Brain microvascular endothelial cell (primary cell): ENCODE measurements around the gene LMBR1L.

Experiments
- DNase-seq: peaks from one replicate; pipeline ENCODE4 v3.0.0-alpha.2; 2020
- H3K27ac ChIP-seq: fragments of 250-450 bp; sonication (Bioruptor Pico); 2 replicates; pipeline ENCODE4 v1.5.1; 2020; ENCODE audit warnings: mild to moderate bottlenecking, moderate library complexity
- H3K27me3 ChIP-seq: fragments of 250-450 bp; sonication (Bioruptor Pico); replicated peaks from 2 replicates; pipeline ENCODE4 v1.5.1; 2020; ENCODE audit warnings: mild to moderate bottlenecking
- H3K36me3 ChIP-seq: fragments of 250-450 bp; sonication (Bioruptor Pico); replicated peaks from 2 replicates; pipeline ENCODE4 v1.5.1; 2020; ENCODE audit warnings: mild to moderate bottlenecking
- H3K4me3 ChIP-seq: 2 replicates; pipeline ENCODE4 v1.5.1; 2011; ENCODE audit warnings: low read depth, mild to moderate bottlenecking, control low read depth, low read length, moderate library complexity
- CTCF ChIP-seq: IDR thresholded peaks from 2 replicates; pipeline ENCODE4 v1.5.1; 2011; ENCODE audit warnings: low read depth, mild to moderate bottlenecking, moderate library complexity, low read length, control low read depth, inconsistent platforms; ENCODE audit errors: missing control alignments
- in situ Hi-C: cut with HindIII; loops from 2 replicates; pipeline ENCODE4 v1.10.0; 2017; ENCODE audit warnings: low sequenced_read_pairs, low pct_ligation_motif_present

LMBR1L gene

GRCh38 chr12:49059299-49060171 lies 51.1 kb downstream of the LMBR1L start:
- H3K27ac ChIP-seq, result peak overlapping the region; percentile 98
- TF ChIP-seq CTCF, result no peak
- H3K27me3 ChIP-seq, result no peaks in the 10 kb centered on the region
- peak overlapping the region; percentile 86 for H3K4me3 ChIP-seq
- H3K36me3 ChIP-seq, result peaks cover 8% of the 10 kb centered on the region
- peak; percentile 11 for DNase-seq
- in situ Hi-C loops, result no loop called here

GRCh38 chr12:49059045-49059298 lies 51.7 kb downstream of the LMBR1L start:
- no peak for TF ChIP-seq CTCF
- H3K4me3 ChIP-seq, result peak overlapping the region; percentile 86
- in situ Hi-C loops, result no loop called here
- H3K36me3 ChIP-seq, result peaks cover 12% of the 10 kb centered on the region
- no peaks in the 10 kb centered on the region for H3K27me3 ChIP-seq
- H3K27ac ChIP-seq, result no peak overlapping the region
- DNase-seq, result no peak

- Histone ChIP-seq H3K36me3 (peaks cover 17% of the 10 kb centered on the region), H3K4me3 (peak overlapping the region; percentile 86), H3K27ac (no peak overlapping the region), H3K27me3 (no peaks in the 10 kb centered on the region)
- in situ Hi-C loops, result no loop called here
- TF ChIP-seq CTCF, result no peak
- DNase-seq, result no peak
Measured at GRCh38 chr12:49058366-49059044, 52.1 kb downstream of the LMBR1L start.

- peak overlapping the region; percentile 86 for H3K4me3 ChIP-seq
- peaks cover 23% of the 10 kb centered on the region for H3K36me3 ChIP-seq
- in situ Hi-C loops, result no loop called here
- no peak overlapping the region for H3K27ac ChIP-seq
- no peak for TF ChIP-seq CTCF
- DNase-seq, result no peak
- no peaks in the 10 kb centered on the region for H3K27me3 ChIP-seq
Measured at GRCh38 chr12:49057888-49058287, 52.8 kb downstream of the LMBR1L start.

GRCh38 chr12:49055978-49056754 lies 54.5 kb downstream of the LMBR1L start:
- TF ChIP-seq CTCF, result no peak
- peak; percentile 81 for DNase-seq
- Histone ChIP-seq H3K27me3 (no peaks in the 10 kb centered on the region), H3K27ac (no peak overlapping the region), H3K4me3 (peak overlapping the region; percentile 86), H3K36me3 (peaks cover 40% of the 10 kb centered on the region)
- in situ Hi-C loops, result no loop called here
